ENCODE measurements around the gene LRCOL1. TPM values are rescaled to one million over a fixed set of nuclear protein-coding genes. Genes with fewer than 3 reads are reported as not detected.

LRCOL1 gene
- total RNA-seq, 1 experiment from 2014 or later: not detected

DNA sequence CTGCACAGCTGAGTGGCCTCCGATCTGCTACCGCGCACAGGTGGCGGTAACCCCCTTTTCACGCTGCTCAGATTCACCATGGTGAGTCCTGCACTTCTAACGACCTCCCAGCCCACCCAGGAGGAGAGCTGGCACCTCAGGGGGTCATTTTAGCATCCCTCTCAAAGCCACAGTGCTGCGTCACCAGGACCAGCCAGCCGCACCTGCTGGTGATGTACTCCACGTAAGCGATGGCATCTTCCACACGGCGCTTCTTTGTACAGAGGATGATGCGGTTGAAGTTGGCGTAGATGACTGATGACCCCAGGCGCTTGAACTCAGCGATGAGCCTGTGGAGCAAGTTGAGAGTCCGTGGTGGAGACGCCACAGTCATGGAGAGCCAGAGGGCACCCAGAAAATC, 27.4 kb upstream of the LRCOL1 start:
- no peak for DNase-seq (ENCODE audit: extremely low read depth, low read depth)

DNA sequence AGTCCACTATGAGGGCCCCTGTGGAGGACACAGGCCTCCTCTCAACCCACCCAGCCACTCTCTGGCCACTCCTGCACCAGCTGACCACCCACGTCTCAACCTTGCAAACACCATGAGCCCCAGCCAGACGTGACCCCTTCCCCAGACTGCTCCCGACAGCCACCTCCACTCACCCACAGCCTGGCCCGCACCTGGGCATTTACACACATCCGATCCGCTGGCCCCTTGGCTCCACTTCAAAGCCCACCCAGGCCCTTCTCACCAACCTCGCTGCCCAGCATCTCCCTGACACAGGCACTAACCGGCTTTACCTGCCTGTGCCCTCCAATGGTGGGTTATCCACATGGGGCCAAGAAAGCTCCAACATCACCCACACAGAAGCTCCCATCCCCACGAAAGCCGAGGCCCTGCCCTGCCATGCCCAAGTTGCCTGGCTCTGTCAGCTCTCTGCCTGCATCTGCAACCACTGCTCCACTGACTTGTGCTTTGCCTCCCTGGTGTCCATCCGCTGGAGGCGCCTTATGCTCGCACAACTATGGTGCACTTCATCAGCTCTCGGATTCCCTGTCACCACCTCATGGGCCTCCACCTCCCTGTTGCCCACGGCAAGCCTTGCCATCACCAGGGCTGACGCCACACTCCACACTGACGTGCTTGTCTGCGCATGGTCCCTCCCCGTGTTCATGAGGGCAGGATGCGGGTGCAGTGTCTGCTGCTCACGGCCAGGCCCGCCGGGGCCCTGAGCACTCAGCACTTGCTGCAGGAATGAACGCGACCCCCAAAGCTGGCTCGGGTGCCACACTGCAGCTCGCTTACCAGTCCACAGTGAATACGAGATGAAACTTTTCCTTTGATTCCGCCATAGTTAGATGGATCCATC, 24.9 kb upstream of the LRCOL1 start:
- no peak for DNase-seq (ENCODE audit: extremely low read depth, low read depth)

DNA sequence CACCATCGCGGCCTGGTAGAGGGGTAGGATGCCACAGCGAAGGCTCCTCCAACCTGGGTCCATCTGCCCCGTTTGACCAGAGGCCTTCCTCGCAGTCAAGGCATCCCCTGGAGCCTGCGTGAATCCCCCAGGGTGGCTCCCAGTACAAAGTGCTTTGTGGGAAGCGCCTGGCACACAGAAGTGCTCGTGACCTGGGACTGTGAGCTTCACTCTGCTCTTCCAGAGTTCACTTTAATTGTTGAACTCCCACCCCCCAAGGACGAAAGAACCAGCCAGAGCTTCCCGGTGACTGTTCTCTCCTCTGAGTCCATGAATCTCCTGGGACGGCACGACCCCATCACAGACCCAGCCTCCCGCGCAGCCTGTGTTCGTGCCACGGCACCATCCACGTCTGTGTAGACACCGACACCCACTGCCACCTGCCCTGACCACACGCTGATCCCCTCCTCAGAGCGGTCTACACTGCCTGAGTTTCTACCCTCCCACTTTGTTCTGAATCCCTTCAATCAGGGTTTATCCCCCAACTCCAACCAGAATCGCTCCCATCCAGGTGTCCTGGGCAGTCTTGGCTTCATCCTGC, 24.1 kb upstream of the LRCOL1 start:
- no peak for DNase-seq (ENCODE audit: extremely low read depth, low read depth)

DNA sequence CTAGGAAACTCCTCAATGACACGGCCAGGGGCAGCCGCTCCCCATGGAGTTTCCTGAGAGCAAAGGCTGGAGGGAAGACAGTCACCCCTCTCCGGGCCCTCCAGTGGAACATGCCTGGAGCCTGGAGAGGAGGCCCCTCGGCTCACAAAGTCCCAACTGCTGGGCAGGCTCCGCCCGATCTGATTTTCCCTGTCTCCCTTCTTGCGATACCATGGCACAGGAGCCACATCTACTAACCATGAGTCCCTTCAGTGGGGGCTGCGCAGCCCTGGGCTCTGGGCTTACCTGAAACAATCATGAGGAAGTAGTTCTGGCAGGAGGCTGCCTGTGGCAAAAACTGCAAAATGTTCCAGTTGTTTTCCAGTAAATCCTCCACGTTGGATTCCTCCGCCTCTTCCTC, 23.5 kb upstream of the LRCOL1 start:
- DNase-seq (ENCODE audit: extremely low read depth, low read depth): no peak

DNA sequence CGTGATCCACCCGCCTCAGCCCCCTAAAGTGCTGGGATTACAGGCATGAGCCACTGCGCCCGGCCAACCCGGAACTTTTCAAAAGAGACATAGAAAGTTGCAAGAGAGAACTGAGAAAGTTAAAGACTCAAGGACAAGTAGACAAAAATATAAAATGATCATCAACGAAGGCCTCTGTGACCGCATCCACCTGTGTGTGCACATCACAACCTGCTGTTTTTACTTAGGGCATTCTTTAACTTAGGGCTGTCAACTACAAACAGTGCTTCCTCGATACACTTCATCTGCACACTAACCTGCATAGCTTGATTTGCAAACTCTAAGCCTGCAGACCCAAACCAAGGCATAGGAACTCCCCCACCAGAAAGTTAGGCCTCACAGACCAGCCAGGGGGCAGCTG, 23.0 kb upstream of the LRCOL1 start:
- DNase-seq (ENCODE audit: extremely low read depth, low read depth): no peak

DNA sequence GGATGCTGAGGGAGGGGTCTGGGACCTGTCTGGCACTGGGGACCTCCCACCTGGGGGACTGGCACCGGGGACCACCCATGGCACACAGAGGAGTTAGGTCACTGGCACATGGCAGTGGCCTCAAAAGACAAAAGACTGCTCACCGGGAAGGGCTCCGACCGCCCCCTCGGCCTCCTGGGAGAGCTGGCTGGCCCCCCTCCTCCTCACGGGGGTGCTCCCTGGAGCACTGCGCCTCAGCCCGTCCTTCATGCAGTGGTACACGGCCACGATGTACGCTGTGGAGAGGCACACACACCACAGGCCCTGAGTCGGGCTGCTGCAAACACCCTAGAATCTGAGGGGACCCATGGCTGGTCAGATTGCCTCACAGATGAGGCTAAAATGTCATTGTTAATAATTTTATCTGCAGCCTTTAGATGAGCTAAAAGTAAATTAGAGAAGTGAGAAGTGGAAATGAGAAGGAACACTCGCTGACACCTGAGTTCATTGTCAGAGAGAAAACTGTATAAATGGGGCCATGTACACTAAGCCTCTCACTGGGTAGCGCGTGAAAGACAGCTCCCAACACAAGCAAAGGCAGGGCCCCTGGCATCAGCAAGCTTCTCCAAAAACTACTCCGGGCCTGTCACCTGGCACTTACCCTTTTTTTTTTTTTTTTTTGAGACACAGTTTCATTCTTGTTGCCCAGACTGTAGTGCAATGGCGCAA, 22.3 kb upstream of the LRCOL1 start:
- DNase-seq (ENCODE audit: extremely low read depth, low read depth): no peak

DNA sequence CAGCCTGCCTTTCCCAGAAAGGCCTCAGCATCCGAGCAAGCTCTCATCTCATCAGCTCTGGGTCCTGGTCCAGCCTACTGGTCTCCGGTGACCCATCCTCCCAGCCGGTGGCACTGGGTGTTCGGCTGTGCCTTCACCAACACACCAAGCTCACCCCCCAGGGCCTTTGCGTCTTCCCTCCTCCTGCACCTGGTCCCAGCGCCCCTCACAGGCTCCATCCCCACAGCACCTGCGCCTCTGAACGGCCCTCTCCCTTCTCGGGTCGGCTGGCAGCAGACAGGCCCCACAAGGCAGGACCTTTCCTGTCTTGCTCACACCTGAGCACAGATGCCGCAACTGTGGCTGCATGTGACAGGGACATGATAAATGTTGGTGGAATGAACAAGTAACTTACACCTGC, 21.3 kb upstream of the LRCOL1 start:
- DNase-seq (ENCODE audit: extremely low read depth, low read depth): no peak

DNA sequence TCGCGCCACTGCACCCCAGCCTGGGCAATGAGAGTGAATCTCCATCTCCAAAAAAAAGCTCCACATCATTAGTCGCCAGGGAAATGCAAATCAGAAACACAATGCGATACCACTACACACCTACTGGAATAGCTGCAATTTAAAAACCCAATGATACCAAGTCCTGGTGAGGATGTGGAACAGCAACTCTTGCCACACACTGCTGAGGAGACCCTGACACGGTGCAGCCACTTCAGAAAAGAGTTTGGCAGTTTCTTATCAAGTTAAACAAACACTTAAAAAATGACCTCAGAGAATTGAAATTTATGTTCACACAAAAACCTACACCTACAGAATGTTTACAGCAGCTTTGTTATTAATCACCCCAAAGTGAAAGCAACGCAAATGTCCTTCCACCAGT, 20.3 kb upstream of the LRCOL1 start:
- DNase-seq (ENCODE audit: extremely low read depth, low read depth): no peak

DNA sequence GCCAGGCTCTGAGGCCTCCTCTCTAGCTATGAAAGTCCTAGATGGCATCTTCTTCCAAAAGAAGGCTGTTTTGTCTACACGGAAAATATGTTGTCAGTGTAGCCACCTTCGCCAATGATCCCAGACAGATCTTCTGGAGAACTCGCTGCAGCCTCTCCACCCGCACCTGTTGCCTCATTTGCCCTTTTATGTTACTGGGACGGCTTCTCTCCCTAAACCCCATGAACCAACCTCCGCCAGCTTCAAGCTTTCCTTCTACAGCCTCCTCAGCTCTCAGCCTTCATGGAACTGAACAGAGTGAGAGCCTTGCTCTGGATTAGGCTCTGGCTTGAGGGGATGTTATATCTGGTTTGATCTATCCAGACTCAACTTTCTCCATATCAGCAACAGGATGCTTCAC, 18.9 kb upstream of the LRCOL1 start:
- no peak for DNase-seq (ENCODE audit: extremely low read depth, low read depth)

DNA sequence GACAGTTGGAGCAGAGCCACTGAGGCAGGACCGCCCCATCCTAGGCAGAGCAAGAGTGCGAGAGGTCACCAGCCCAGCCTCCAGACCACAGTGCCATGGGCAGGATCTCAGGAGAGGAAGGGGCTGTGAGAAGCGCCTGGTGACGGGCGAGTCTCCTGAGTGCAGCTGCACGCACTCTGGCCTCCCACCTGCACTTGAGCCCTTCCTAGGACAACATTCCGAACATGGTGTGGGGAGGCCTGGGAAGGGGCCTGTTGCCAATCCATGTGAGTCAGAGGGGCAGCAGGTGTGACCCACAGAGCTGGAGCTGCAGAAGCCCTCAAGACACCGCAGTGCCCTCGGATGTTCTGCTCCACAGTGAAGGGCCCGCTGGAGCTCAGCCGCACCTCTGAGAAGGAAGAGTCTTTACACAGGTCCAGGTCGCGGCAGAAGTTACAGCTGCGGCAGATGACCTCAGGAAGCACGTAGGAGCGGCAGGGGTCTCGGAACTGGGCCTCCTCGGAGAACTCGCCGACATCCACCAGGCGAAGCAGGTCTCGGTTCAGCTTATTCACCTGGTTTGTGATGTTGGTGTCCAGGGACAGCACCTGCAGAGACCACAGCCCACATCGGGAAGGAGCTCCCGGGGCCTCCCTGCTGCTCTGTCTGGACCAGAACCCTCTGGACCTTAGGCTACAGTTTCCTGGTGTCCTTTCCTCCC, 15.5 kb upstream of the LRCOL1 start:
- no peak for DNase-seq (ENCODE audit: extremely low read depth, low read depth)

DNA sequence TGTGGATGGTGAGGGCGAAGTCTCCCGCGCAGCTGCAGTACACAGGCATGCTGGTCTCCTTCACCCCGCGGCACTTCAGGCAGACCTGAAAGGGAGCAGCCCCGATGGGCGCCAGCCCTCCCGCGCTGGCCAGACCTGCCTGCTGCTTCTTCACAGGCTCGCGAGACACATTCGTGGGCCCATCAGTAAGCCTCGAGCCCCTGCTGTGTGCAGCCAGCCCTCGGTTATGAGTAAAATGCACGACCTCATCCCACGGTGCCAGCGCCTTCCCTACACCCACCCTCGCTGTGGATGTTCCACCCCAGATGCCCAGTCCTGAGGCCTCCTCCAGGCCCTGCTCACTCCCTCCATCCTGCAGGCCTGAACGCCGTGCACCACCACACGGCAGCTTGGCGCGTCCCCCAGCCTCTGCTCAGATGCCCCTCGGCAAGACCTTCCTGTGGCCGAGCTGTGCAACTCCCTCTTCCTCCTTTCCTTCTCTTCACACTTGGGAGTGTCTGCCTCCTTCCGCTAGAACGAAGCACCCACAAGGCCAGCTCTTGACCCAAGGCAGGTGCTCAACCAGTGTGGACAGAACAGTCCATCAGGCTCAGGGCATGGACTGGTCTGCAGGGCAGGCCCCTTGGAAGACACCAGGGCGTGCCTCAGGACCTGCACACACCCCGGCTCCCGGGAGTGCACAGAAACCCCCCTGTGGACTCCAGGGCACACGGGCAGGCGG, 14.7 kb upstream of the LRCOL1 start:
- DNase-seq (ENCODE audit: extremely low read depth, low read depth): no peak

DNA sequence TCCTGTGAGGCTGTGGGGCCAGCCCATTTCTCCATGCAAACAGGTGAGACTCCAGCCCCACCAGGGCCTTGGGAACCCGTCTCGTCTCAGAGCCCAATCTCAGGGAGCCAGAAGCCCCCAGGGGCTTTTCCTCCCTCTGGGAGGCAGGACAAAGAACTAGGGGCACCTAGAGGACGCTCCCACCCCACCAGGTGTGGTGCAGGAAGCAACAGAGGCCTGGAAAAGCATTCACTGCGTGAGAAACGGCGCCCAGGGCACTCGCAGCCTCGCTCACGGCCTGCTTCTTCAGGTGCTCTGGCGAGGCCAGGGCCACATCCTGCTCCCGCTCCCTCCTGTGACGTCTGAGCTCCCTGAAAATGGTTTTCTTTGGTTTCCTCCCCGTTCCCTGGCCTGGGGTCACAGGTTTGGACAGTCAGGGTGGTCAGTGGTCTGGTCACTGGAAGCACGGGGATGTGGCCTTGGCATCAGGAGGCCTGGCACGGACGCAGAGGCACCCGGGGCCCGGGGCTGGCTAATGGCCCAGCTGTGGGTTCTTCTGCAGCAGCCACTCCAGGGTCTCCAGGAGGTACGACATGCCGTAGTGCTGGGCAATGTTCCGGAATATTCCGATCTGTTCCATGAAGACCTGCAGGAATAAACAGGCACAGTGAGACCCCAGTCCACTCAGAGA, 13.9 kb upstream of the LRCOL1 start:
- no peak for DNase-seq (ENCODE audit: extremely low read depth, low read depth)

DNA sequence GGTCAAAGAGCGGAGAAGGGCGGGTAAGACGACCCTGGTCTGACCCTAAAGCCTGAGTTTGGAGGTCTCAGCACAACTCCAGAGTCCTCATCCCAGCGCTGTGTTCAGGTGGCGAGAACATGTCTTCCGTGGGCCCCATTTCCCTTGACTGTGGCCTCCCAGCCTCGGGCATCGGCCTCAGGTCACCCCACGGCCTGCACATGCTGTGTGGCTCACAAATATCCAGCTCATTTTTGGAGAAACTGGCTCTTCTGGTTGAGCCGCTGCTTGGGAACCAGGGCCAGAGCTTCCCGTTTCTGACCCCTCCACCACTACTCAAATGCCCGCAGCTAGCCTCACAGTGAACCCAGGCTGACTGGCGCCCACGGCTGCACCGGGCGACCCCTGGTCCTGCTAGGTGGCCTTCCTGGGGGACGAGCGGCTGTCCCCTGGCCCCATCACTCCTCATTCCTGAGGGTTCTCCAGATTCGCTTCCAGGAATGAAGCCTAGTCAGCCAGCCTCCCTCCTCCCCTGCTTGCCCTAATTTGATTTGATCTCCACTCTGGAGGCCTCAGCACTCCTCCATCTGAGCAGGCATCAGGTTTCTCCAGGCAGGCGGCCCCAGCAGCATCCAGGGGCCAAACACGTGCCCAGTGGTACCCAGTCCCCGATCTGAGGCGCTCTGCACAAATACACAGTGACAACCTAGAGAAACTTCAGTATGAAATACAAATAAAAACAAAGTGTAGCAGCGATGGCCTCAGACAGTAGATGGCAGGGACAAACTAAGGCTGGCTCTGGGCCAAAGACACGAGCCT, 12.9 kb upstream of the LRCOL1 start:
- DNase-seq (ENCODE audit: extremely low read depth, low read depth): no peak

DNA sequence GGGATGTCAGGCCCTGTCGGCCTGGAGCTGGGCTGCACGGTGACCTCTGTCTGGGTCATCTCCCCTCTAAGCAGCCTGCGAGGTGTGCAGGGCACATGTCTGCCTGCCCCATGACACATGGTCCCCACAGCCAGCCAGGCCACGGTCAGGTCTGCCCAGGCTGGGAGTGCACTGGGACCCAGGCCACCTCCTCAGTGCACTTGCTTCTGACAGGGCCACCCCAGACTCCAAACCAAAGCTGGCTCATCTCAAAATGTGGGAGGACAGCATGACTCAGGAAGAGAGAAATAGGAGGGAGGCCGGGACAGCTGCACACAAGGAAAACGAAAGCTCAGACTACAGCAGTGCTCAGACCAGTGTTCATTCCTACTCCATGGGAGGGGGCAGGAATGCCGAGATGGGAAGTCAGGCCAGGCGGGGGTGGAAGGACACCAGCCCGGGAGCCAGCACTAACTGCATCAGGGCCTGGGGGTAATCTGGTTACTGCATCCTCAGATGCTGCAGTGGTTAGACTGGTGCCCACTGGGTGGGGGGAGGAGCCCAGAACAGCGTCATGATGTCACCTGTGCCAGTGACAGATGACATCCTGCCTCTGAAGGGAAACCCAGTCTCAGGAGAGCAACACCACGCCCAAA, 12.2 kb upstream of the LRCOL1 start:
- DNase-seq (ENCODE audit: extremely low read depth, low read depth): no peak

DNA sequence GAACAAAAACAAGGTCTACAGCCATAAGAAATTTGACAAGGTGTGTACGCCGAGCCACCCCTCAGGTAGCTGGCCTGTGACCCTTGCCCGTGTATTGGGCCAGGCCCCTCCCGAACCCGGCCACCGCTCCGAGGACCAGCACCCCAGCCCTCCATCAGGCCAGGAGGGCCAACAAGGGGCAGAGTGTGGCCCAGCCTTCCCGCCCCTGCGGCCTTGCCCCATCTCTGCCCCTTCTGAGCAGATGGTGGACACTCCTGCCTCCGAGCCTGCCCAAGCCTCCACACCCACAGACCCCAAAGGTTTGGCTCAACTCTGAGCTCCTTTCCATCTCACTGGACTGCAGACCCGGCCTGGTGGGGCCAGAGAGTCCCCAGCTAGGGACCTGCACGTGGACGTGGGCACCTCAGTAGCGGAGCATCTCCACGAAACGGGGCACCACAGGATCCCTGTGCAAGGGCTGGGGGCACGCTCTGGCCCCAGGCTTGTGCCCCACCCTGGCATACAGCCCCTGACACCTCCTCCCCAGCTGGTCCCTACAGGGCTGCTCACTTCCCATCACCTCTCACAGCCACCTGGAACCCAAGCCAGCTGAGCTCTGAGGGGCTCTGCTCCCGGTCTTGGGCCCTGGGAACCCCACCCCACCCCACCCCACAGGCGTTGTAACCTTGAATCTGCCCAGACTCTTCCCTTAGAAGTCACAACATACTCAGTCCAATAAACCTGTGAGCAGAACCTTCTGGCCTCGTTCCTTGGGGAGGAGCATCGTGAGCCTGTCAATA, 11.5 kb upstream of the LRCOL1 start:
- DNase-seq (ENCODE audit: extremely low read depth, low read depth): no peak

DNA sequence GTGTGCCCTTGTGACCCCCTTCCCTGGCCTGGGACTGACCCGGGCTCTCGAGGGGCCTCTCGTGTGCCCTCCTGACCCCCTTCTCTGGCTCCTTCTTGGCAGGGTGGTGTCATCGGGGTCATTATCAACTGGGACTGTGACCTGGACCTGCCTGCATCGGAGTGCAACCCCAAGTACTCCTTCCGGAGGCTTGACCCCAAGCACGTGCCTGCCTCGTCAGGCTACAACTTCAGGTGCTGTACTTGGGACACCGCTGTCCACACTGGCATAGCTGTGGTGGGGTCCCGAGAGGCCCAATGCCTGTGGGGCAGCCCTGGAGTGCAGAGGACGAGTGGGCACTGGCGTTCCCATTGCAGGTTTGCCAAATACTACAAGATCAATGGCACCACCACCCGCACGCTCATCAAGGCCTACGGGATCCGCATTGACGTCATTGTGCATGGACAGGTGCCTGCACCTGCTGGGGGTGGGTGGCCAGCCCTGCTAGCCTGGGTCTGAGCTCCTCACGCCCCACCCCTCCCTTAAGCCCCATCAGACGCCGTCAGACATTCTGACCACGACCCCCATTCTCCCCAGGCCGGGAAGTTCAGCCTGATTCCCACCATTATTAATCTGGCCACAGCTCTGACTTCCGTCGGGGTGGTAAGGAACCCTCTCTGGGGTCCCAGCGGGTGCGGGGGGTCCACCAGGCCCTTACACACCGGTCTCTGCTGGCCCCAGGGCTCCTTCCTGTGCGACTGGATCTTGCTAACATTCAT, 10.7 kb upstream of the LRCOL1 start:
- no peak for DNase-seq (ENCODE audit: extremely low read depth, low read depth)

Data from NCI-H460 (cell line).